ENCODE results near the gene SESN1. TPM values are rescaled to one million over a fixed set of nuclear protein-coding genes. Genes with fewer than 3 reads are reported as not detected.

The SESN1 gene
- total RNA-seq, 1 experiment from 2014 or later = 30.2 TPM

DNA sequence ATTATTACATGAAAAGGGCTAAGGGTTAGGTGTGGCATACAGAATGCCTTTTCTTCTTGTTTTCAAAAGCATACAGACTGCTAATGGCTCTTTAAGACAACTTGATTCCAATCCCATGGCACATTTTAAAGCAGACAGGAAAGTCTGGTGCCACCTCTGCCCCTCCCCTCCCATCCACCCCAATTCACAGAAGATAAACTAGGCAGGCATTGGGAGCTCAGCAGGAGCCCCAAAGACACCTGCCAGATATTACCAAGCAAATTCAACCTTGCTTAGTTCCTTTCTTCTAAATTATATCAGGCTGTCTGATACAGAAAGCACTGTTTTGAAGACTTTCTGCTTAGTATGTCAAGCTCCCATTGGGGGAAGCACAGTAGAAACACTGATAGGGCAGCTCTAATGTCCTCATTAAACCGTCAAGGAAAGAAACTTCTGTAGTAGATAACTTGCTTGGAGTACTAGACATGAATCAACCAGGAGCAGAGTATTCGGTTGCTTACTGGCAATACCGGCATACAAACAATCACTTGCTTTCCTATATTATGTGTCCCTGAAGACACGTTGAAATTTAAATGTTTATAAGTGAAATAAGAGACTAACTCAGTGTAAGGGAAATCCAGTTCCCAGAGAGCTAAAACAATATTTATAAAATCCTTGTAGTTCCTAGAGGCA is 13.0 kb downstream of the SESN1 start (continued):
- TF ChIP-seq, protein P1, sequence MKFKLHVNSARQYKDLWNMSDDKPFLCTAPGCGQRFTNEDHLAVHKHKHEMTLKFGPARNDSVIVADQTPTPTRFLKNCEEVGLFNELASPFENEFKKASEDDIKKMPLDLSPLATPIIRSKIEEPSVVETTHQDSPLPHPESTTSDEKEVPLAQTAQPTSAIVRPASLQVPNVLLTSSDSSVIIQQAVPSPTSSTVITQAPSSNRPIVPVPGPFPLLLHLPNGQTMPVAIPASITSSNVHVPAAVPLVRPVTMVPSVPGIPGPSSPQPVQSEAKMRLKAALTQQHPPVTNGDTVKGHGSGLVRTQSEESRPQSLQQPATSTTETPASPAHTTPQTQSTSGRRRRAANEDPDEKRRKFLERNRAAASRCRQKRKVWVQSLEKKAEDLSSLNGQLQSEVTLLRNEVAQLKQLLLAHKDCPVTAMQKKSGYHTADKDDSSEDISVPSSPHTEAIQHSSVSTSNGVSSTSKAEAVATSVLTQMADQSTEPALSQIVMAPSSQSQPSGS (CRISPR knock-in tag; IDR thresholded peaks at IDR 0.05; ENCODE audit: borderline replicate concordance, low read depth) = no peak
- TF ChIP-seq FOXK1 (CRISPR knock-in tag; IDR thresholded peaks at IDR 0.05) (no peak), ETV6 (CRISPR knock-in tag; IDR thresholded peaks at IDR 0.05) (no peak)

DNA sequence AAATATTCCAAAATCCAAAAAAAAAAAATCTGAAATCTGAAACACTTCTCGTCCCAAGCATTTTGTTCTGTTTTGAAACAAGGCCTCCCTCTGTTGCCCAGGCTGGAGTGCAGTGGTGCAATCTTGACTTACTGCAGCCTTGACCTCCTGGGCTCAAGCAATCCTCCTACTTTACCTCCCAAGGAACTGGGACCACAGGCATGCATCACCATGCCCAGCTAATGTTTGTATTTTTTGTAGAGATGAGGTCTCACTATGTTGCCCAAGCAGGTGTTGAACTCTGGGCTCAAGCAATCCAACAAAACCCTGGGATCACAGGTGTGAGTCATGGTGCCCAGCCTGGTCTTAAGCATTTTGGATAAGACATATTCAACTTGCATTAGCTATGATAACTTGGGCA is 13.6 kb downstream of the SESN1 start:
- ATAC-seq (no peak), DNase-seq (ENCODE audit: low spot score) (no peak)
- TF ChIP-seq NR3C1 (CRISPR knock-in tag; conservative IDR thresholded peaks at IDR 0.05; ENCODE audit: low read depth) (no peak), SMAD4 (CRISPR knock-in tag; IDR thresholded peaks at IDR 0.05) (no peak), FOXK1 (CRISPR knock-in tag; IDR thresholded peaks at IDR 0.05) (no peak), ZNF263 (CRISPR knock-in tag; IDR thresholded peaks at IDR 0.05; ENCODE audit: low read depth) (no peak)
- TF ChIP-seq, protein P2, sequence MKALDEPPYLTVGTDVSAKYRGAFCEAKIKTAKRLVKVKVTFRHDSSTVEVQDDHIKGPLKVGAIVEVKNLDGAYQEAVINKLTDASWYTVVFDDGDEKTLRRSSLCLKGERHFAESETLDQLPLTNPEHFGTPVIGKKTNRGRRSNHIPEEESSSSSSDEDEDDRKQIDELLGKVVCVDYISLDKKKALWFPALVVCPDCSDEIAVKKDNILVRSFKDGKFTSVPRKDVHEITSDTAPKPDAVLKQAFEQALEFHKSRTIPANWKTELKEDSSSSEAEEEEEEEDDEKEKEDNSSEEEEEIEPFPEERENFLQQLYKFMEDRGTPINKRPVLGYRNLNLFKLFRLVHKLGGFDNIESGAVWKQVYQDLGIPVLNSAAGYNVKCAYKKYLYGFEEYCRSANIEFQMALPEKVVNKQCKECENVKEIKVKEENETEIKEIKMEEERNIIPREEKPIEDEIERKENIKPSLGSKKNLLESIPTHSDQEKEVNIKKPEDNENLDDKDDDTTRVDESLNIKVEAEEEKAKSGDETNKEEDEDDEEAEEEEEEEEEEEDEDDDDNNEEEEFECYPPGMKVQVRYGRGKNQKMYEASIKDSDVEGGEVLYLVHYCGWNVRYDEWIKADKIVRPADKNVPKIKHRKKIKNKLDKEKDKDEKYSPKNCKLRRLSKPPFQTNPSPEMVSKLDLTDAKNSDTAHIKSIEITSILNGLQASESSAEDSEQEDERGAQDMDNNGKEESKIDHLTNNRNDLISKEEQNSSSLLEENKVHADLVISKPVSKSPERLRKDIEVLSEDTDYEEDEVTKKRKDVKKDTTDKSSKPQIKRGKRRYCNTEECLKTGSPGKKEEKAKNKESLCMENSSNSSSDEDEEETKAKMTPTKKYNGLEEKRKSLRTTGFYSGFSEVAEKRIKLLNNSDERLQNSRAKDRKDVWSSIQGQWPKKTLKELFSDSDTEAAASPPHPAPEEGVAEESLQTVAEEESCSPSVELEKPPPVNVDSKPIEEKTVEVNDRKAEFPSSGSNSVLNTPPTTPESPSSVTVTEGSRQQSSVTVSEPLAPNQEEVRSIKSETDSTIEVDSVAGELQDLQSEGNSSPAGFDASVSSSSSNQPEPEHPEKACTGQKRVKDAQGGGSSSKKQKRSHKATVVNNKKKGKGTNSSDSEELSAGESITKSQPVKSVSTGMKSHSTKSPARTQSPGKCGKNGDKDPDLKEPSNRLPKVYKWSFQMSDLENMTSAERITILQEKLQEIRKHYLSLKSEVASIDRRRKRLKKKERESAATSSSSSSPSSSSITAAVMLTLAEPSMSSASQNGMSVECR (CRISPR knock-in tag; IDR thresholded peaks at IDR 0.05; ENCODE audit: borderline replicate concordance) = no peak
- TF ChIP-seq, protein P3, sequence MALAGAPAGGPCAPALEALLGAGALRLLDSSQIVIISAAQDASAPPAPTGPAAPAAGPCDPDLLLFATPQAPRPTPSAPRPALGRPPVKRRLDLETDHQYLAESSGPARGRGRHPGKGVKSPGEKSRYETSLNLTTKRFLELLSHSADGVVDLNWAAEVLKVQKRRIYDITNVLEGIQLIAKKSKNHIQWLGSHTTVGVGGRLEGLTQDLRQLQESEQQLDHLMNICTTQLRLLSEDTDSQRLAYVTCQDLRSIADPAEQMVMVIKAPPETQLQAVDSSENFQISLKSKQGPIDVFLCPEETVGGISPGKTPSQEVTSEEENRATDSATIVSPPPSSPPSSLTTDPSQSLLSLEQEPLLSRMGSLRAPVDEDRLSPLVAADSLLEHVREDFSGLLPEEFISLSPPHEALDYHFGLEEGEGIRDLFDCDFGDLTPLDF (CRISPR knock-in tag; IDR thresholded peaks at IDR 0.05) = no peak
- TF ChIP-seq, protein P4, sequence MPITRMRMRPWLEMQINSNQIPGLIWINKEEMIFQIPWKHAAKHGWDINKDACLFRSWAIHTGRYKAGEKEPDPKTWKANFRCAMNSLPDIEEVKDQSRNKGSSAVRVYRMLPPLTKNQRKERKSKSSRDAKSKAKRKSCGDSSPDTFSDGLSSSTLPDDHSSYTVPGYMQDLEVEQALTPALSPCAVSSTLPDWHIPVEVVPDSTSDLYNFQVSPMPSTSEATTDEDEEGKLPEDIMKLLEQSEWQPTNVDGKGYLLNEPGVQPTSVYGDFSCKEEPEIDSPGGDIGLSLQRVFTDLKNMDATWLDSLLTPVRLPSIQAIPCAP (CRISPR knock-in tag; IDR thresholded peaks at IDR 0.05) = no peak
- Mint-ChIP-seq H3K36me3 (no peaks in the 10 kb centered on the region), H3K4me3 (no peak overlapping the region), H3K27me3 (ENCODE audit: low read depth) (no peaks in the 10 kb centered on the region), H3K27ac (no peak overlapping the region), H3K9me3 (no peaks in the 10 kb centered on the region), H3K4me1 (peaks cover 9% of the 10 kb centered on the region; the same call in 1 of the 2 replicates)
- ChIA-PET POLR2A (no interaction called here), CTCF (interaction anchor here (0.9 to 1.0 kb wide), 2 partner anchors 13 to 618 kb away, joined by 3 read pairs; partner anchors contain the start of gene SESN1)

DNA sequence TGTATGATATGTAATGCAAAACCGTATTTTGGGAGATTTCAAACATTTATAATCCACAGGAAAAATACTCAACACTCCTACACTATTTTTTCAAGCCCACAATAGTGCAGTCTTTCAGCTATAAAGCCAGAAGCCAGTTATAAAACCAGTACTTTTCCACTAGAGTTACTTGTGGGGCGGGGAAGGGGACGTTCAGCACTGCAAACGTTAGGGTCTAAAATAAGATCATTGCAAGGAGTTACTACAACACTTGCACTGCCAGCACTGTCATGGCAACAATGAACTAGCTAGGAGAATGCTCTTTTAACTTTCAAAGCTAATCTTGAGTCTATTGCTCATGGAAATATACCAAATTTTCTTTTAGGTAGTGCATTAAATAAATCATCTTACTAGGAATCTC is 14.7 kb downstream of the SESN1 start:
- ChIA-PET POLR2A (no interaction called here), CTCF (no interaction called here)
- peaks cover 9% of the 10 kb centered on the region; the same call in 1 of the 2 replicates for H3K4me1 Mint-ChIP-seq
- no peaks in the 10 kb centered on the region for H3K9me3 Mint-ChIP-seq
- ATAC-seq (no peak), DNase-seq (ENCODE audit: low spot score) (no peak)
- H3K4me3 Mint-ChIP-seq = no peak overlapping the region
- TF ChIP-seq PRRX2 (CRISPR knock-in tag; IDR thresholded peaks at IDR 0.05) = no peak
- TF ChIP-seq ZNF396 (CRISPR knock-in tag; IDR thresholded peaks at IDR 0.05; ENCODE audit: borderline replicate concordance) = no peak
- TF ChIP-seq ZNF138 (CRISPR knock-in tag; conservative IDR thresholded peaks at IDR 0.05) = no peak
- no peak for TF ChIP-seq TEAD1 (CRISPR knock-in tag; IDR thresholded peaks at IDR 0.05)
- no peak for TF ChIP-seq IRF2 (CRISPR knock-in tag; IDR thresholded peaks at IDR 0.05; ENCODE audit: borderline replicate concordance, low read depth)
- TF ChIP-seq, protein P5, sequence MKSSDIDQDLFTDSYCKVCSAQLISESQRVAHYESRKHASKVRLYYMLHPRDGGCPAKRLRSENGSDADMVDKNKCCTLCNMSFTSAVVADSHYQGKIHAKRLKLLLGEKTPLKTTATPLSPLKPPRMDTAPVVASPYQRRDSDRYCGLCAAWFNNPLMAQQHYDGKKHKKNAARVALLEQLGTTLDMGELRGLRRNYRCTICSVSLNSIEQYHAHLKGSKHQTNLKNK (CRISPR knock-in tag; IDR thresholded peaks at IDR 0.05) = no peak
- no peak for TF ChIP-seq NR1H2 (CRISPR knock-in tag; IDR thresholded peaks at IDR 0.05)
- no peak for TF ChIP-seq EMX1 (CRISPR knock-in tag; IDR thresholded peaks at IDR 0.05)
- TF ChIP-seq OVOL2 (CRISPR knock-in tag; IDR thresholded peaks at IDR 0.05; ENCODE audit: borderline replicate concordance) = no peak
- no peak for TF ChIP-seq ETV6 (CRISPR knock-in tag; IDR thresholded peaks at IDR 0.05)
- TF ChIP-seq CREM (CRISPR knock-in tag; IDR thresholded peaks at IDR 0.05) = no peak
- TF ChIP-seq MYBL2 (CRISPR knock-in tag; IDR thresholded peaks at IDR 0.05) = no peak
- no peak for TF ChIP-seq ZNF423 (CRISPR knock-in tag; IDR thresholded peaks at IDR 0.05)
- TF ChIP-seq, protein P6, sequence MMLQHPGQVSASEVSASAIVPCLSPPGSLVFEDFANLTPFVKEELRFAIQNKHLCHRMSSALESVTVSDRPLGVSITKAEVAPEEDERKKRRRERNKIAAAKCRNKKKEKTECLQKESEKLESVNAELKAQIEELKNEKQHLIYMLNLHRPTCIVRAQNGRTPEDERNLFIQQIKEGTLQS (CRISPR knock-in tag; conservative IDR thresholded peaks at IDR 0.05) = no peak
- TF ChIP-seq, protein P4 (CRISPR knock-in tag; IDR thresholded peaks at IDR 0.05) = no peak
- H3K27me3 Mint-ChIP-seq (ENCODE audit: low read depth) = no peaks in the 10 kb centered on the region
- H3K27ac Mint-ChIP-seq = no peak overlapping the region
- H3K36me3 Mint-ChIP-seq = no peaks in the 10 kb centered on the region
